B cell (primary cell): Measurements from ENCODE around the gene TRPC4AP. TPM values are rescaled to one million over a fixed set of nuclear protein-coding genes. Genes with fewer than 3 reads are reported as not detected.
A peak's percentile ranks its signal among the peaks of the same experiment; 100 is the strongest.

Source experiments
- ATAC-seq: fragments of 200-7000 bp; cut with Tn5 transposase; one replicate; pipeline ENCODE4 v1.10.0; 2021; ENCODE audit warnings: low read depth, mild to moderate bottlenecking, moderate number of reproducible peaks, moderate library complexity
- CTCF ChIA-PET: fragments of 350-600 bp; sonication (Branson Sonifier 250); formaldehyde crosslinking; loops from one replicate; lab custom pipeline; 2021; ENCODE audit warnings: antibody characterized with exemption, inconsistent platforms; lab: Charles Lee
- POLR2A ChIA-PET: fragments of 350-600 bp; sonication (Branson Sonifier 250); formaldehyde crosslinking; loops from one replicate; lab custom pipeline; 2021; ENCODE audit warnings: antibody characterized with exemption; lab: Charles Lee
- DNase-seq: peaks from one replicate; pipeline ENCODE4 v3.0.0; 2013
- H2AFZ ChIP-seq: 2 replicates; pipeline ENCODE4 v1.6.1; 2012; ENCODE audit warnings: mild to moderate bottlenecking, low read depth, low read length; ENCODE audit not compliant: insufficient read depth, poor library complexity, severe bottlenecking
- H3K27ac ChIP-seq, 2 donors: 1 replicate in 1 of 2; 2 replicates in 1 of 2; pipeline ENCODE4 v1.5.1; 2012 to 2013; ENCODE audit warnings: low read length in 2 of 2, mild to moderate bottlenecking in 2 of 2, moderate library complexity in 1 of 2
- H3K27me3 ChIP-seq, 4 experiments: fragments of 200-600 bp in 1 of 4; sonication (generic) in 1 of 4; replicated peaks in 1 of 4; 1 replicate in 2 of 4; 2 replicates in 2 of 4; pipeline versions ENCODE4 v1.6.1 to v1.7.0; 2013 to 2016; ENCODE audit warnings: low read length in 3 of 4, mild to moderate bottlenecking in 2 of 4, mixed read lengths in 1 of 4, moderate library complexity in 1 of 4; ENCODE audit not compliant: insufficient read depth in 4 of 4, control insufficient read depth in 3 of 4; ENCODE audit errors: control extremely low read depth in 1 of 4
- H3K36me3 ChIP-seq, 2 experiments: replicated peaks in 1 of 2; 1 replicate in 1 of 2; 2 replicates in 1 of 2; pipeline versions ENCODE4 v1.6.1 to v1.7.1; 2013; ENCODE audit warnings: low read length in 1 of 2; ENCODE audit not compliant: insufficient read depth in 2 of 2, control insufficient read depth in 1 of 2; ENCODE audit errors: control extremely low read depth in 1 of 2, extremely low read depth in 1 of 2
- H3K4me1 ChIP-seq, 2 donors: fragments of 200-600 bp in 1 of 2; sonication (generic) in 1 of 2; 1 replicate in 1 of 2; 2 replicates in 1 of 2; pipeline versions ENCODE4 v1.5.1 to v1.6.1; 2013 to 2017; ENCODE audit warnings: low read length in 2 of 2; ENCODE audit not compliant: control insufficient read depth in 2 of 2, insufficient read depth in 2 of 2
- H3K4me2 ChIP-seq: replicated peaks from 2 replicates; pipeline ENCODE3; 2012; ENCODE audit warnings: mild to moderate bottlenecking, low read depth, low read length; ENCODE audit not compliant: poor library complexity, severe bottlenecking
- H3K4me3 ChIP-seq, 5 experiments: fragments of 200-600 bp in 1 of 5; sonication (generic) in 1 of 5; 1 replicate in 3 of 5; 2 replicates in 2 of 5; pipeline versions ENCODE4 v1.5.1 to v1.7.0; 2011 to 2016; ENCODE audit warnings: low read length in 4 of 5, mild to moderate bottlenecking in 4 of 5, low read depth in 2 of 5, control low read depth in 1 of 5, moderate library complexity in 1 of 5; ENCODE audit not compliant: insufficient read depth in 1 of 5; ENCODE audit errors: control extremely low read depth in 1 of 5, extremely low read depth in 1 of 5
- H3K79me2 ChIP-seq: fragments of 200-600 bp; sonication (generic); one replicate; pipeline ENCODE4 v1.6.0; 2016; ENCODE audit warnings: low read length; ENCODE audit not compliant: control insufficient read depth, insufficient read depth
- H3K9ac ChIP-seq: fragments of 200-600 bp; sonication (generic); 2 replicates; pipeline ENCODE4 v1.6.1; 2017; ENCODE audit warnings: mild to moderate bottlenecking, low read length, moderate library complexity
- H3K9me3 ChIP-seq, 3 donors: one replicate each; pipeline versions ENCODE4 v1.6.1 to v1.7.1; 2013; ENCODE audit warnings: low read length in 2 of 3; ENCODE audit not compliant: control insufficient read depth in 2 of 3, insufficient read depth in 1 of 3; ENCODE audit errors: control extremely low read depth in 1 of 3
- H4K20me1 ChIP-seq: 2 replicates; pipeline ENCODE4 v1.6.0; 2012; ENCODE audit warnings: mild to moderate bottlenecking, low read length; ENCODE audit not compliant: insufficient read depth, control insufficient read depth, poor library complexity, severe bottlenecking
- H3K27ac Mint-ChIP-seq: one replicate; pipeline ENCODE4 v1.8.0; 2021; ENCODE audit warnings: mixed read lengths
- H3K27me3 Mint-ChIP-seq: one replicate; pipeline ENCODE4 v1.8.0; 2021; ENCODE audit warnings: mixed read lengths
- H3K4me1 Mint-ChIP-seq: one replicate; pipeline ENCODE4 v1.8.0; 2021; ENCODE audit warnings: mixed read lengths
- H3K4me3 Mint-ChIP-seq: one replicate; pipeline ENCODE4 v1.8.0; 2021; ENCODE audit warnings: mixed read lengths
- H3K9me3 Mint-ChIP-seq: one replicate; pipeline ENCODE4 v1.8.0; 2022; ENCODE audit warnings: mixed read lengths; ENCODE audit not compliant: insufficient read depth
- EZH2 ChIP-seq: IDR thresholded peaks from 2 replicates; pipeline ENCODE4 v1.6.1; 2012; ENCODE audit warnings: borderline replicate concordance, low read depth, mild to moderate bottlenecking, moderate library complexity, low read length; ENCODE audit not compliant: insufficient read depth, poor library complexity, severe bottlenecking
- WGBS: methylation state at CpG from one replicate; pipeline ENCODE4 v1.1.5; 2013; ENCODE audit warnings: missing lambda C conversion rate; ENCODE audit not compliant: insufficient coverage; 5-methylcytosine and 5-hydroxymethylcytosine counted together
- intact Hi-C: fragments of 100-400 bp; cut with micrococcal nuclease; formaldehyde crosslinking; loops from one replicate; pipeline ENCODE4 v1.10.0; 2022
- polyA plus RNA-seq: library from polyadenylated mRNA; depleted of rRNA; stranded (reverse); fragments of >200 nt; gene quantifications from 2 replicates; pipeline ENCODE4 v1.2.3, GENCODE V29; 2012
- total RNA-seq, 2 donors: library from RNA; stranded (reverse); fragments of 120-200 nt in 1 of 2; gene quantifications; 1 replicate in 1 of 2; 2 replicates in 1 of 2; pipeline versions ENCODE4 v1.2.3 to v1.2.4, GENCODE V29; 2013 to 2022
- TF ChIP-seq, protein P1 (sequence below): fragments of 200-600 bp; IDR thresholded peaks from one replicate; pipeline ENCODE4 v1.8.0; 2022; ENCODE audit warnings: antibody characterized with exemption, mild to moderate bottlenecking

The TRPC4AP gene
- total and polyA plus RNA-seq, 2 donors (not counting 1 experiment from before 2014, with no cell fraction given), result 62.5 to 73.2 TPM

DNA sequence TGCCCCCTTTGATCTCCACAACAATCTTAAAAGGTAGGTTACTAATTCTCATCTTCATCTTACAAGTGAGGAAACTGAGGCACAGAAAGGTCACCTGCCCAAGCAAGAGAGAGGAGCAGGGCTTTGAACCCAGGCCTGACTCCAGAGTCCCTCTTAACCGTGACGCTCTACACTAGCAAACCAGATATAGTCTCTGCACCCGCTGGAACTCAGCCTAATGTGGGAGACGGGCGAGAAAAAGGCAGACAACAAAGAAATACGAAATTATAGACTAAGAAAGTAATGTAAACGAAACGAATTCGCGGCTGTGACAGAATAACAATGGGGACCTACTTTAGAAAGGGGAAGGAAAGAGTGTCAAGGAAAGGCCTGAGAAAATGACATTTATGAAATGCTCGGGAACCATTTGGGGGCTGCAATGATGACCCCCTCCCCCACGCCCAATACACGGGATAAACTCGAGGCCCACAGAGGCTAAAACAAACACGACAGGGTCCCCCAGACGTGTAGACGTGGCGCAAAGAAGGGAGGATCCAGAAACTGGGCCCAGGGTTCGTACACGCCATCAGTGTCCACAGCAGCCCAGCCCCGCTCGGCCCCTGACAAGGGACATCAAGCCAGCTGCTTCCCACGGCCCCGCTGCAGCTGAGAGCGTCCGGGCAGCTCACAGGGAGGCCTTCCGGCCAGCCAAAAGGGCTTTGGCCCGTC lies 637 bp downstream of the TRPC4AP start:
- peaks cover 68% of the 10 kb centered on the region for H3K79me2 ChIP-seq
- no peaks in the 10 kb centered on the region for H3K9me3 ChIP-seq
- no peaks in the 10 kb centered on the region for H3K27me3 ChIP-seq
- DNase-seq (no peak), ATAC-seq (peak; percentile 6)
- peaks cover 52% of the 10 kb centered on the region for H3K4me1 Mint-ChIP-seq
- H3K4me3 ChIP-seq, result peak overlapping the region; percentile 77 to 98 (median 86)
- H3K27me3 Mint-ChIP-seq, result no peaks in the 10 kb centered on the region
- peak overlapping the region; percentile 34 to 89 for H3K27ac ChIP-seq
- no peak for TF ChIP-seq EZH2
- TF ChIP-seq, protein P1, sequence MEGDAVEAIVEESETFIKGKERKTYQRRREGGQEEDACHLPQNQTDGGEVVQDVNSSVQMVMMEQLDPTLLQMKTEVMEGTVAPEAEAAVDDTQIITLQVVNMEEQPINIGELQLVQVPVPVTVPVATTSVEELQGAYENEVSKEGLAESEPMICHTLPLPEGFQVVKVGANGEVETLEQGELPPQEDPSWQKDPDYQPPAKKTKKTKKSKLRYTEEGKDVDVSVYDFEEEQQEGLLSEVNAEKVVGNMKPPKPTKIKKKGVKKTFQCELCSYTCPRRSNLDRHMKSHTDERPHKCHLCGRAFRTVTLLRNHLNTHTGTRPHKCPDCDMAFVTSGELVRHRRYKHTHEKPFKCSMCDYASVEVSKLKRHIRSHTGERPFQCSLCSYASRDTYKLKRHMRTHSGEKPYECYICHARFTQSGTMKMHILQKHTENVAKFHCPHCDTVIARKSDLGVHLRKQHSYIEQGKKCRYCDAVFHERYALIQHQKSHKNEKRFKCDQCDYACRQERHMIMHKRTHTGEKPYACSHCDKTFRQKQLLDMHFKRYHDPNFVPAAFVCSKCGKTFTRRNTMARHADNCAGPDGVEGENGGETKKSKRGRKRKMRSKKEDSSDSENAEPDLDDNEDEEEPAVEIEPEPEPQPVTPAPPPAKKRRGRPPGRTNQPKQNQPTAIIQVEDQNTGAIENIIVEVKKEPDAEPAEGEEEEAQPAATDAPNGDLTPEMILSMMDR, result no peak
- H3K4me1 ChIP-seq, result peaks cover 16 to 22% of the 10 kb centered on the region in 2 donors
- peaks cover 0 to 3% of the 10 kb centered on the region in 2 experiments for H3K36me3 ChIP-seq
- H3K9ac ChIP-seq, result peak overlapping the region; percentile 96
- POLR2A ChIA-PET, result interaction anchor here (0.6 to 2.0 kb wide), 2 partner anchors 185 to 193 kb away, joined by 3 to 4 read pairs; partner anchors contain the start of gene EIF6
- H4K20me1 ChIP-seq, result peaks cover 13% of the 10 kb centered on the region
- under 1% methylated on average over 25 of the region's 28 CpGs for WGBS
- CTCF ChIA-PET, result interaction anchor here (0.9 to 5.4 kb wide), 4 partner anchors 33 to 219 kb away, joined by 3 to 95 read pairs (median 4); partner anchors contain the start of gene GGT7
- peak overlapping the region; percentile 97 for H3K4me3 Mint-ChIP-seq
- H3K9me3 Mint-ChIP-seq, result no peaks in the 10 kb centered on the region
- intact Hi-C loops, result loop anchor here (1.0 kb wide), 6 partner anchors 55 to 267 kb away; partner anchors contain the start of genes ACSS2, EDEM2, EIF6 and NCOA6
- H2AFZ ChIP-seq, result peak overlapping the region; percentile 96
- H3K27ac Mint-ChIP-seq, result peak overlapping the region; percentile 95
- peak overlapping the region; percentile 84 for H3K4me2 ChIP-seq
